HEK293 (cell line): Measurements from ENCODE around the gene MBLAC1.
A peak's percentile ranks its signal among the peaks of the same experiment; 100 is the strongest.

Experiments
- BCL11A ChIP-seq: fragments of 450-650 bp; formaldehyde crosslinking; IDR thresholded peaks from 2 replicates; pipeline ENCODE4 v1.5.1; 2016; ENCODE audit warnings: low read depth, missing biosample characterization, missing genetic modification characterization
- GLI2 ChIP-seq: fragments of 450-650 bp; formaldehyde crosslinking; IDR thresholded peaks from 2 replicates; pipeline ENCODE4; 2017; ENCODE audit warnings: missing biosample characterization, missing genetic modification characterization, low read depth, borderline replicate concordance
- GLIS2 ChIP-seq: fragments of 450-650 bp; formaldehyde crosslinking; IDR thresholded peaks from 2 replicates; pipeline ENCODE4 v1.5.1; 2016; ENCODE audit warnings: missing biosample characterization, missing genetic modification characterization
- KLF1 ChIP-seq: fragments of 450-650 bp; formaldehyde crosslinking; IDR thresholded peaks from 2 replicates; pipeline ENCODE4 v1.5.1; 2016; ENCODE audit warnings: missing biosample characterization, missing genetic modification characterization
- KLF10 ChIP-seq: fragments of 450-650 bp; IDR thresholded peaks from 2 replicates; pipeline ENCODE4 v1.5.1; 2018; ENCODE audit warnings: missing biosample characterization, mild to moderate bottlenecking, missing genetic modification characterization
- KLF16 ChIP-seq: fragments of 450-650 bp; formaldehyde crosslinking; IDR thresholded peaks from 2 replicates; pipeline ENCODE4 v1.5.1; 2017; ENCODE audit warnings: missing biosample characterization, missing genetic modification characterization
- KLF9 ChIP-seq: fragments of 450-650 bp; formaldehyde crosslinking; IDR thresholded peaks from 2 replicates; pipeline ENCODE4 v1.5.1; 2016; ENCODE audit warnings: missing biosample characterization, missing genetic modification characterization, low read depth
- PRDM10 ChIP-seq: fragments of 450-650 bp; formaldehyde crosslinking; IDR thresholded peaks from 2 replicates; pipeline ENCODE4 v1.5.1; 2016; ENCODE audit warnings: missing biosample characterization, missing genetic modification characterization
- SP2 ChIP-seq: fragments of 450-650 bp; formaldehyde crosslinking; IDR thresholded peaks from 2 replicates; pipeline ENCODE4 v1.5.1; 2016; ENCODE audit warnings: missing biosample characterization, missing genetic modification characterization
- TRIM28 ChIP-seq: IDR thresholded peaks from 2 replicates; pipeline ENCODE4 v1.6.1; 2011; ENCODE audit warnings: low read length, control low read depth, borderline replicate concordance
- YY2 ChIP-seq: fragments of 450-650 bp; formaldehyde crosslinking; IDR thresholded peaks from 2 replicates; pipeline ENCODE4 v1.5.1; 2016; ENCODE audit warnings: missing biosample characterization, missing genetic modification characterization
- ZBTB17 ChIP-seq: fragments of 450-650 bp; formaldehyde crosslinking; IDR thresholded peaks from 2 replicates; pipeline ENCODE4 v1.5.1; 2016; ENCODE audit warnings: missing biosample characterization, missing genetic modification characterization
- ZBTB6 ChIP-seq: fragments of 450-650 bp; formaldehyde crosslinking; IDR thresholded peaks from 2 replicates; pipeline ENCODE4 v1.5.1; 2017; ENCODE audit warnings: missing biosample characterization, missing genetic modification characterization
- ZFHX2 ChIP-seq: fragments of 450-650 bp; formaldehyde crosslinking; conservative IDR thresholded peaks from 2 replicates; pipeline ENCODE4 v1.5.1; 2016; ENCODE audit warnings: missing biosample characterization, missing genetic modification characterization
- ZFP69B ChIP-seq: fragments of 450-650 bp; formaldehyde crosslinking; IDR thresholded peaks from 2 replicates; pipeline ENCODE4 v1.5.1; 2016; ENCODE audit warnings: missing biosample characterization, missing genetic modification characterization
- ZNF114 ChIP-seq: fragments of 450-650 bp; formaldehyde crosslinking; IDR thresholded peaks from 2 replicates; pipeline ENCODE4 v1.5.0; 2017; ENCODE audit warnings: missing biosample characterization, missing genetic modification characterization
- ZNF146 ChIP-seq: fragments of 450-650 bp; formaldehyde crosslinking; IDR thresholded peaks from 2 replicates; pipeline ENCODE4 v1.5.1; 2016; ENCODE audit warnings: missing biosample characterization, missing genetic modification characterization
- ZNF169 ChIP-seq: fragments of 450-650 bp; formaldehyde crosslinking; IDR thresholded peaks from 2 replicates; pipeline ENCODE4 v1.5.1; 2016; ENCODE audit warnings: missing biosample characterization, missing genetic modification characterization
- ZNF174 ChIP-seq: fragments of 450-650 bp; formaldehyde crosslinking; IDR thresholded peaks from 2 replicates; pipeline ENCODE4 v1.5.0; 2017; ENCODE audit warnings: missing biosample characterization, mild to moderate bottlenecking, missing genetic modification characterization
- ZNF223 ChIP-seq: fragments of 450-650 bp; formaldehyde crosslinking; IDR thresholded peaks from 2 replicates; pipeline ENCODE4 v1.5.1; 2016; ENCODE audit warnings: missing biosample characterization, missing genetic modification characterization
- ZNF26 ChIP-seq: fragments of 450-650 bp; formaldehyde crosslinking; IDR thresholded peaks from 2 replicates; pipeline ENCODE4 v1.5.1; 2016; ENCODE audit warnings: missing biosample characterization, missing genetic modification characterization
- ZNF266 ChIP-seq: fragments of 450-650 bp; formaldehyde crosslinking; IDR thresholded peaks from 2 replicates; pipeline ENCODE4 v1.5.1; 2016; ENCODE audit warnings: missing biosample characterization, missing genetic modification characterization, low read depth
- ZNF324 ChIP-seq: fragments of 450-650 bp; formaldehyde crosslinking; IDR thresholded peaks from 2 replicates; pipeline ENCODE4 v1.5.1; 2016; ENCODE audit warnings: missing biosample characterization, missing genetic modification characterization
- ZNF394 ChIP-seq: fragments of 450-650 bp; formaldehyde crosslinking; IDR thresholded peaks from 2 replicates; pipeline ENCODE4 v1.5.1; 2016; ENCODE audit warnings: missing biosample characterization, missing genetic modification characterization, mild to moderate bottlenecking, moderate library complexity, borderline replicate concordance
- ZNF48 ChIP-seq: fragments of 450-650 bp; formaldehyde crosslinking; IDR thresholded peaks from 2 replicates; pipeline ENCODE4 v1.5.1; 2016; ENCODE audit warnings: missing biosample characterization, missing genetic modification characterization
- ZNF558 ChIP-seq: fragments of 450-650 bp; formaldehyde crosslinking; IDR thresholded peaks from 2 replicates; pipeline ENCODE4 v1.5.1; 2016; ENCODE audit warnings: missing biosample characterization, missing genetic modification characterization
- ZNF561 ChIP-seq: fragments of 450-650 bp; IDR thresholded peaks from 2 replicates; pipeline ENCODE4 v1.5.1; 2018; ENCODE audit warnings: missing biosample characterization, missing genetic modification characterization, borderline replicate concordance
- ZNF580 ChIP-seq: fragments of 450-650 bp; formaldehyde crosslinking; IDR thresholded peaks from 2 replicates; pipeline ENCODE4 v1.5.1; 2016; ENCODE audit warnings: missing biosample characterization, missing genetic modification characterization
- ZNF610 ChIP-seq: fragments of 450-650 bp; formaldehyde crosslinking; IDR thresholded peaks from 2 replicates; pipeline ENCODE4 v1.5.1; 2016; ENCODE audit warnings: missing biosample characterization, missing genetic modification characterization, borderline replicate concordance
- ZNF654 ChIP-seq: fragments of 450-650 bp; formaldehyde crosslinking; IDR thresholded peaks from 2 replicates; pipeline ENCODE4 v1.5.1; 2016; ENCODE audit warnings: low read depth, missing biosample characterization, missing genetic modification characterization
- ZSCAN16 ChIP-seq: fragments of 450-650 bp; formaldehyde crosslinking; IDR thresholded peaks from 2 replicates; pipeline ENCODE4 v1.5.1; 2016; ENCODE audit warnings: missing biosample characterization, missing genetic modification characterization
- ZSCAN5A ChIP-seq: fragments of 450-650 bp; formaldehyde crosslinking; IDR thresholded peaks from 2 replicates; pipeline ENCODE4 v1.5.1; 2016; ENCODE audit warnings: missing biosample characterization, missing genetic modification characterization
- ZXDB ChIP-seq: fragments of 450-650 bp; formaldehyde crosslinking; IDR thresholded peaks from 2 replicates; pipeline ENCODE4 v1.5.1; 2016; ENCODE audit warnings: missing biosample characterization, missing genetic modification characterization

Gene MBLAC1

GRCh38 chr7:100119072-100119969 is 7.4 kb upstream of the MBLAC1 start, which contains the start of the genes CNPY4 and TAF6 (continued):
- peak; percentile 83 for TF ChIP-seq ZFHX2 (tag by site-specific recombination)
- TF ChIP-seq ZNF654 (tag by site-specific recombination), result no peak
- peak; percentile 61 for TF ChIP-seq ZNF394 (tag by site-specific recombination)
- peak; percentile 100 for TF ChIP-seq ZXDB (tag by site-specific recombination)
- peak; percentile 87 for TF ChIP-seq KLF10 (tag by site-specific recombination)
- TF ChIP-seq BCL11A (tag by site-specific recombination), result no peak
- no peak for TF ChIP-seq ZSCAN5A
- no peak for TF ChIP-seq ZNF48 (tag by site-specific recombination)
- no peak for TF ChIP-seq ZNF174
- TF ChIP-seq ZBTB17 (tag by site-specific recombination), result peak; percentile 56; the same call in 1 of the 2 replicates
- no peak for TF ChIP-seq GLI2 (tag by site-specific recombination)
- 0 out of 2 replicates have a peak, but pooled peaks have one; percentile 43 for TF ChIP-seq ZNF610 (tag by site-specific recombination)
- TF ChIP-seq ZNF580, result peak; percentile 42
- TF ChIP-seq ZNF114 (tag by site-specific recombination), result no peak
- peak; percentile 68 for TF ChIP-seq GLIS2 (tag by site-specific recombination)
- TF ChIP-seq ZFP69B (tag by site-specific recombination), result peak; percentile 99
- TF ChIP-seq YY2 (tag by site-specific recombination), result peak; percentile 93
- peak; percentile 93 for TF ChIP-seq KLF9 (tag by site-specific recombination)
- peak; percentile 98 for TF ChIP-seq KLF16 (tag by site-specific recombination)
- TF ChIP-seq PRDM10 (tag by site-specific recombination), result no peak
- no peak for TF ChIP-seq ZNF169 (tag by site-specific recombination)
- TF ChIP-seq ZNF26 (tag by site-specific recombination), result no peak
- TF ChIP-seq TRIM28, result 0 out of 2 replicates have a peak, but pooled peaks have one; percentile 13
- no peak; the same call in 1 of the 2 replicates for TF ChIP-seq ZSCAN16 (tag by site-specific recombination)
- peak; percentile 18; the same call in 1 of the 2 replicates for TF ChIP-seq ZNF146 (tag by site-specific recombination)
- 0 out of 2 replicates have a peak, but pooled peaks have one; percentile 36 for TF ChIP-seq ZNF558 (tag by site-specific recombination)
- peak; percentile 63 for TF ChIP-seq SP2 (tag by site-specific recombination)
- TF ChIP-seq ZBTB6 (tag by site-specific recombination), result peak; percentile 35; the same call in 1 of the 2 replicates
- TF ChIP-seq KLF1, result peak; percentile 47
- TF ChIP-seq ZNF266 (tag by site-specific recombination), result no peak
- TF ChIP-seq ZNF561, result no peak
- no peak; the same call in none of the 2 replicates for TF ChIP-seq ZNF324 (tag by site-specific recombination)
- TF ChIP-seq ZNF223 (tag by site-specific recombination), result no peak
